Hepatocyte (in vitro differentiated cells): ENCODE measurements around the gene AGXT.

Experiments used
- CTCF ChIP-seq: fragments of 200-600 bp; sonication (generic); IDR thresholded peaks from 2 replicates; pipeline ENCODE4 v1.5.1; 2016; ENCODE audit warnings: antibody characterized with exemption, mild to moderate bottlenecking; ENCODE audit not compliant: poor library complexity
- EZH2 ChIP-seq: fragments of 200-600 bp; sonication (generic); IDR thresholded peaks from 2 replicates; pipeline ENCODE4 v1.6.1; 2016; ENCODE audit warnings: antibody characterized with exemption, mild to moderate bottlenecking, borderline replicate concordance

GRCh38 chr2:240832205-240832727 is 36.4 kb upstream of the AGXT start:
- no peak for TF ChIP-seq CTCF
- no peak for TF ChIP-seq EZH2
